Activated CD8-positive, alpha-beta T cell treated with anti-CD3 and anti-CD28 coated beads for 36 hours (primary cell): ENCODE results near the gene MACF1. TPM values are rescaled to one million over a fixed set of nuclear protein-coding genes. Genes with fewer than 3 reads are reported as not detected.
A peak's percentile ranks its signal among the peaks of the same experiment; 100 is the strongest.
"Not testable (repeated sequence)": the region's sequence is repeated elsewhere in the genome, so short reads cannot be mapped to it uniquely, and the experiment has no call there.

ENCODE experiments used
- ATAC-seq: fragments of 200-7000 bp; cut with Tn5 transposase; one replicate; pipeline ENCODE4 v1.10.0; 2021; ENCODE audit warnings: mild to moderate bottlenecking, moderate library complexity
- CTCF ChIA-PET: fragments of 350-600 bp; sonication (Branson Sonifier 250); formaldehyde crosslinking; loops from one replicate; lab custom pipeline; 2021; ENCODE audit warnings: antibody characterized with exemption; lab: Charles Lee
- POLR2A ChIA-PET: fragments of 350-600 bp; sonication (Branson Sonifier 250); formaldehyde crosslinking; loops from one replicate; lab custom pipeline; 2021; ENCODE audit warnings: antibody characterized with exemption; lab: Charles Lee
- DNase-seq: peaks from one replicate; pipeline ENCODE4 v3.0.0-alpha.2; 2020
- H3K27ac Mint-ChIP-seq: one replicate; pipeline ENCODE4 v1.8.0; 2021; ENCODE audit warnings: mild to moderate bottlenecking, mixed read lengths
- H3K27me3 Mint-ChIP-seq: one replicate; pipeline ENCODE4 v1.8.0; 2021; ENCODE audit warnings: mixed read lengths
- H3K36me3 Mint-ChIP-seq: one replicate; pipeline ENCODE4 v1.8.0; 2021; ENCODE audit warnings: low read depth, mixed read lengths
- H3K4me1 Mint-ChIP-seq: one replicate; pipeline ENCODE4 v1.8.0; 2021; ENCODE audit warnings: low read depth, mixed read lengths
- H3K4me3 Mint-ChIP-seq: one replicate; pipeline ENCODE4 v1.8.0; 2021; ENCODE audit warnings: mild to moderate bottlenecking, moderate library complexity, mixed read lengths
- H3K9me3 Mint-ChIP-seq: one replicate; pipeline ENCODE4 v1.8.0; 2021; ENCODE audit warnings: mixed read lengths
- intact Hi-C: fragments of 100-400 bp; cut with micrococcal nuclease; formaldehyde crosslinking; loops from one replicate; pipeline ENCODE4 v1.10.0; 2022
- total RNA-seq, 2 experiments: library from RNA; stranded (reverse); gene quantifications; one replicate each; pipeline ENCODE4 v1.2.3, GENCODE V29; 2021
- TF ChIP-seq, protein P1 (sequence below): fragments of 200-600 bp; IDR thresholded peaks from one replicate; pipeline ENCODE4 v1.8.0; 2022; ENCODE audit warnings: antibody characterized with exemption, mild to moderate bottlenecking

MACF1 gene
- total RNA-seq, 2 experiments from 2014 or later, result 201 to 215 TPM

GRCh38 chr1:39453603-39454002, 249.1 kb downstream of the MACF1 start:
- CTCF ChIA-PET, result no interaction called here
- peaks cover 54% of the 10 kb centered on the region for H3K36me3 Mint-ChIP-seq

GRCh38 chr1:39458991-39459390, 254.5 kb downstream of the MACF1 start:
- no peak overlapping the region for H3K4me3 Mint-ChIP-seq
- no peaks in the 10 kb centered on the region for H3K9me3 Mint-ChIP-seq
- TF ChIP-seq, protein P1, sequence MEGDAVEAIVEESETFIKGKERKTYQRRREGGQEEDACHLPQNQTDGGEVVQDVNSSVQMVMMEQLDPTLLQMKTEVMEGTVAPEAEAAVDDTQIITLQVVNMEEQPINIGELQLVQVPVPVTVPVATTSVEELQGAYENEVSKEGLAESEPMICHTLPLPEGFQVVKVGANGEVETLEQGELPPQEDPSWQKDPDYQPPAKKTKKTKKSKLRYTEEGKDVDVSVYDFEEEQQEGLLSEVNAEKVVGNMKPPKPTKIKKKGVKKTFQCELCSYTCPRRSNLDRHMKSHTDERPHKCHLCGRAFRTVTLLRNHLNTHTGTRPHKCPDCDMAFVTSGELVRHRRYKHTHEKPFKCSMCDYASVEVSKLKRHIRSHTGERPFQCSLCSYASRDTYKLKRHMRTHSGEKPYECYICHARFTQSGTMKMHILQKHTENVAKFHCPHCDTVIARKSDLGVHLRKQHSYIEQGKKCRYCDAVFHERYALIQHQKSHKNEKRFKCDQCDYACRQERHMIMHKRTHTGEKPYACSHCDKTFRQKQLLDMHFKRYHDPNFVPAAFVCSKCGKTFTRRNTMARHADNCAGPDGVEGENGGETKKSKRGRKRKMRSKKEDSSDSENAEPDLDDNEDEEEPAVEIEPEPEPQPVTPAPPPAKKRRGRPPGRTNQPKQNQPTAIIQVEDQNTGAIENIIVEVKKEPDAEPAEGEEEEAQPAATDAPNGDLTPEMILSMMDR, result no peak
- DNase-seq (no peak), ATAC-seq (no peak)
- H3K36me3 Mint-ChIP-seq, result peaks cover 67% of the 10 kb centered on the region
- intact Hi-C loops, result no loop called here
- ChIA-PET POLR2A (interaction anchor here (0.7 kb wide), 1 partner anchor 515 kb away, joined by 3 read pairs; no protein-coding TSS in a partner anchor), CTCF (interaction anchor here (1.5 kb wide), 1 partner anchor 80 kb away, joined by 8 read pairs; no protein-coding TSS in a partner anchor)
- H3K27me3 Mint-ChIP-seq, result no peaks in the 10 kb centered on the region
- no peak overlapping the region for H3K27ac Mint-ChIP-seq
- no peaks in the 10 kb centered on the region for H3K4me1 Mint-ChIP-seq

More at GRCh38 chr1:39453603-39454002, 249.1 kb downstream of the MACF1 start:
- Mint-ChIP-seq H3K4me1 (no peaks in the 10 kb centered on the region), H3K27ac (no peak overlapping the region), H3K4me3 (no peak overlapping the region), H3K9me3 (no peaks in the 10 kb centered on the region), H3K27me3 (no peaks in the 10 kb centered on the region)
- ATAC-seq (no peak), DNase-seq (no peak)
- TF ChIP-seq, protein P1, result no peak
- intact Hi-C loops, result no loop called here
- POLR2A ChIA-PET, result no interaction called here

DNA sequence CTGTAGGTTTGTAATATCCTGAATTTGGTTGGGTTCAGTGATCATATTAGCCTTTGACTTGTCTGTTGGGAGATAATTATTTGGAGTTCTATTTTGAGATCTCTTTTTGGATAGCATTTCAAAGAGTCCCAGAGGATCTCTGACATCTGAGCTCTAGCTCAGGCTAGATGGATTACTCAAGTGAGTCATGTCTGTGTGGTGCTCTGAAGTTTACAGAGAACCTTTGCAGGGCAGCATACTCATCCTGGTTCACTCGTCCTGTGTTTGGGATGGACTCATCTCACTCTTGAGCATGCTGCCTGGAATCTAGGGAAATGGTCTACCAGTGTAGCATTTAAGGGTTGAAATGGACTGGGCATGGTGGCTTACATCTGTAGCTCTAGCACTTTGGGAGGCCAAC, 257.6 kb downstream of the MACF1 start:
- intact Hi-C loops, result no loop called here
- no peak overlapping the region for H3K4me3 Mint-ChIP-seq
- POLR2A ChIA-PET, result no interaction called here
- ATAC-seq (no peak), DNase-seq (no peak)
- H3K9me3 Mint-ChIP-seq, result no peaks in the 10 kb centered on the region
- H3K36me3 Mint-ChIP-seq, result peaks cover 48% of the 10 kb centered on the region
- TF ChIP-seq, protein P1, result no peak
- CTCF ChIA-PET, result interaction anchor here (0.7 kb wide), 1 partner anchor 112 kb away, joined by 3 read pairs; no protein-coding TSS in a partner anchor
- peaks cover 11% of the 10 kb centered on the region for H3K4me1 Mint-ChIP-seq
- no peak overlapping the region for H3K27ac Mint-ChIP-seq
- H3K27me3 Mint-ChIP-seq, result no peaks in the 10 kb centered on the region

- Mint-ChIP-seq H3K9me3 (no peaks in the 10 kb centered on the region), H3K27ac (peak overlapping the region; percentile 43), H3K4me3 (no peak overlapping the region), H3K36me3 (peaks cover 34% of the 10 kb centered on the region), H3K4me1 (peaks cover 11% of the 10 kb centered on the region), H3K27me3 (no peaks in the 10 kb centered on the region)
- ChIA-PET POLR2A (no interaction called here), CTCF (no interaction called here)
- peak; percentile 37 for ATAC-seq
- TF ChIP-seq, protein P1, result no peak
- DNase-seq, result peak; percentile 12
- intact Hi-C loops, result no loop called here
Measured at GRCh38 chr1:39466413-39467107, 262.1 kb downstream of the MACF1 start.

DNA sequence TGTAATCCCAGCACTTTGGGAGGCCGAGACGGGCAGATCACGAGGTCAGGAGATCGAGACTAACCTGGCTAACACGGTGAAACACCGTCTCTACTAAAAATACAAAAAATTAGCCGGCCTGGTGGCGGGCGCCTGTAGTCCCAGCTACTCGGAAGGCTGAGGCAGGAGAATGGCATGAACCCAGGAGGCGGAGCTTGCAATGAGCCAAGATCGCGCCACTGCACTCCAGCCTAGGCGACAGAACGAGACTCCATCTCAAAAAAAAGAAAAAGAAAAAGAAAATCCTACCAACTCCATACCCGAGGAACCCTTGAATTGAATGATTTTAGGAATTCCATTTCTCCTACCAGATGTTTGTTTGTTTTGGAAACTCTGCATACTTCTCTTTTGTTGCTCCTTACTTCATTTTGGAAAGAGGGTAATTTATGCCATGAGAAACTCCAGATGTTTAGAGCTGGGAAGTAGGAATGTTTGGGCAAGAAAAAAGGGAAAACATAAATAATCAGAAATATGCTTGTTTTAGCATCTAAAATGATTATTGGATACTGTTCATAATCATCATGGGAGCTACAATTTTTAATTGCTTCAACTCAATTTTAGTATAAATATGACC, 262.7 kb downstream of the MACF1 start:
- ATAC-seq, intact Hi-C loops, H3K27ac Mint-ChIP-seq, POLR2A ChIA-PET, DNase-seq, H3K27me3 Mint-ChIP-seq, H3K4me3 Mint-ChIP-seq, H3K9me3 Mint-ChIP-seq: not testable (repeated sequence)
- Mint-ChIP-seq H3K4me1 (peaks cover 11% of the 10 kb centered on the region), H3K36me3 (peaks cover 32% of the 10 kb centered on the region)
- CTCF ChIA-PET, result interaction anchor here (0.9 to 1.4 kb wide), 4 partner anchors 10 to 80 kb away, joined by 3 to 4 read pairs (median 4); no protein-coding TSS in a partner anchor
